ENCODE results near the gene ABCB9. TPM values are rescaled to one million over a fixed set of nuclear protein-coding genes. Genes with fewer than 3 reads are reported as not detected.

Gene ABCB9
- total and polyA plus RNA-seq, 2 of the 8 experiments (the other 6 are each of a cell fraction or from before 2014, with no cell fraction given): 3.8 to 8.0 TPM

DNA sequence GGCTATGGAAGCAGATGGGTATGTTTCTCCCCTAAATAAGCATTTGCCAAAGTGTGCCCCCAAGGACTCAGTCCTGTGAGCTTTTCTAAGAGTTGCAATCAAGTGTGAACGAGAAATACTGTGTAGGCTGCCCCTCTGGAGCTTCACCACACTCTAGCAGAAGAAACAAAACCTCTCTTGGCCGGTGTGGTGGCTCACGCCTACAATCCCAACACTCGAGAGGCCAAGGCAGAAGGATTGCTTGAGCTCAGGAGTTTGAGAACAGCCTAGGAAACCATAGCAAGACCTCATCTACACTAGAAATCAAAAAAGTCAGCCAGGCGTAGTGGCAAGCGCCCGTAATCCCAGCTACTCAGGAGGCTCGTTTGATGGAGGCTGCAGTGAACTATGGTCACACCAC, 80.1 kb downstream of the ABCB9 start:
- H3K4me2 ChIP-seq (ENCODE audit: insufficient read depth in 1 of 2, low read depth in 2 of 2, low read length in 2 of 2): no peak overlapping the region
- 92% methylated on average over 8 of the region's 8 CpGs; no CpG with 5 or more reads in 1 of the 2 experiments for WGBS, 2 experiments (ENCODE audit: extremely low coverage in 1 of 2, insufficient coverage in 1 of 2, insufficient read length in 1 of 2, insufficient replicate concordance in 2 of 2, low coverage in 1 of 2, low lambda C conversion rate in 2 of 2, missing lambda C conversion rate in 1 of 2)
- no peak overlapping the region for H3K9ac ChIP-seq (replicated peaks in 1 of 4; ENCODE audit: extremely low read depth in 1 of 4, low read depth in 3 of 4, low read length in 3 of 4)
- no peaks in the 10 kb centered on the region for H3K9me3 ChIP-seq (ENCODE audit: insufficient read depth in 2 of 2, low read depth in 1 of 2, low read length in 1 of 2)
- peaks cover 0 to 50% of the 10 kb centered on the region in 2 experiments; a peak in 3 of 4 replicates for H3K79me2 ChIP-seq (ENCODE audit: control insufficient read depth in 1 of 2, insufficient read depth in 2 of 2, low read length in 2 of 2)
- H4K91ac ChIP-seq (replicated peaks; ENCODE audit: insufficient read length, low read length): no peak overlapping the region
- no peaks in the 10 kb centered on the region for H3K23me2 ChIP-seq (ENCODE audit: low read depth, low read length)
- H3K27ac ChIP-seq (ENCODE audit: low read depth, low read length): no peak overlapping the region
- DNase-seq (ENCODE audit: low read depth in 1 of 2, low spot score in 2 of 2) (no peak), FAIRE-seq (no peak)
- H2BK5ac ChIP-seq (ENCODE audit: low read depth, low read length): no peak overlapping the region
- peaks cover 3 to 18% (median 8%) of the 10 kb centered on the region in 4 experiments; a peak in 6 of 7 replicates for H3K4me1 ChIP-seq (replicated peaks in 1 of 4; ENCODE audit: control insufficient read depth in 3 of 4, insufficient read depth in 4 of 4, low read length in 3 of 4)
- no peak overlapping the region for H3K18ac ChIP-seq (ENCODE audit: extremely low read depth, low read length)
- no peak overlapping the region for H3K4me3 ChIP-seq (ENCODE audit: extremely low read depth in 1 of 4, insufficient read depth in 2 of 4, low read depth in 3 of 4, low read length in 4 of 4)
- no peak overlapping the region for H4K5ac ChIP-seq (ENCODE audit: insufficient read length, low read depth, low read length)
- H3K79me1 ChIP-seq (ENCODE audit: low read depth, low read length): peaks cover 5% of the 10 kb centered on the region; the same call in 1 of the 2 replicates
- no peaks in the 10 kb centered on the region for H3K36me3 ChIP-seq (ENCODE audit: control insufficient read depth in 2 of 4, insufficient read depth in 4 of 4, low read length in 3 of 4)
- no peak overlapping the region for H3K4ac ChIP-seq (replicated peaks; ENCODE audit: insufficient read length, low read depth, low read length)
- no peak overlapping the region for H4K8ac ChIP-seq (ENCODE audit: extremely low read depth, insufficient read depth, low read length)
- no peak overlapping the region for H2AFZ ChIP-seq (ENCODE audit: low read length)
- TF ChIP-seq KDM5A (IDR thresholded peaks at IDR 0.05; ENCODE audit: low read length) (no peak), YY1 (IDR thresholded peaks at IDR 0.05; ENCODE audit: low read depth, low read length) (no peak), SUZ12 (IDR thresholded peaks at IDR 0.05; ENCODE audit: low read length) (no peak), KDM1A (IDR thresholded peaks at IDR 0.05; ENCODE audit: borderline replicate concordance, low read length) (no peak), HDAC6 (IDR thresholded peaks at IDR 0.05; ENCODE audit: low read depth, low read length) (no peak), CEBPB (IDR thresholded peaks at IDR 0.05; ENCODE audit: low read depth, low read length) (no peak), ZNF274 (IDR thresholded peaks at IDR 0.05; ENCODE audit: borderline replicate concordance, extremely low read depth, low read length) (no peak), GTF2F1 (IDR thresholded peaks at IDR 0.05; ENCODE audit: borderline replicate concordance, low read depth, low read length) (no peak), SIX5 (IDR thresholded peaks at IDR 0.05; ENCODE audit: low read depth, low read length) (no peak), BRCA1 (IDR thresholded peaks at IDR 0.05; ENCODE audit: low read depth, low read length) (no peak), SP4 (IDR thresholded peaks at IDR 0.05; ENCODE audit: low read length) (no peak), ASH2L (IDR thresholded peaks at IDR 0.05; ENCODE audit: low read length) (no peak), POLR2A (IDR thresholded peaks at IDR 0.05; ENCODE audit: control extremely low read depth in 1 of 2, low read depth in 2 of 2, low read length in 2 of 2) (no peak), RAD21 (IDR thresholded peaks at IDR 0.05 in 1 of 2, conservative IDR thresholded peaks at IDR 0.05 in 1 of 2; ENCODE audit: low read depth in 2 of 2, low read length in 2 of 2) (no peak), PHF8 (conservative IDR thresholded peaks at IDR 0.05; ENCODE audit: low read depth, low read length) (no peak)
- no peak overlapping the region for H2BK12ac ChIP-seq (ENCODE audit: low read depth, low read length)
- CTCF ChIA-PET (ENCODE audit: partially characterized antibody): interaction anchor here (0.7 to 2.3 kb wide), 8 partner anchors 12 to 573 kb away, joined by 3 to 8 read pairs (median 3); no protein-coding TSS in a partner anchor
- H3K23ac ChIP-seq (ENCODE audit: insufficient read length): no peak overlapping the region
- H3K27me3 ChIP-seq (replicated peaks in 1 of 4; ENCODE audit: control insufficient read depth in 3 of 4, extremely low read depth in 1 of 4, insufficient read depth in 3 of 4, low read length in 3 of 4): peaks cover 0 to 5% (median 0%) of the 10 kb centered on the region in 4 experiments; a peak in 3 of 7 replicates
- no peak overlapping the region for H2BK15ac ChIP-seq (ENCODE audit: low read length)
- H3K56ac ChIP-seq (replicated peaks; ENCODE audit: insufficient read length, low read depth, low read length): no peak overlapping the region
- no peak overlapping the region for H2BK120ac ChIP-seq (replicated peaks; ENCODE audit: low read depth, low read length)
- H2AK5ac ChIP-seq (ENCODE audit: low read depth, low read length): no peak overlapping the region
- peaks cover 9 to 25% of the 10 kb centered on the region in 2 experiments for H4K20me1 ChIP-seq (replicated peaks in 1 of 2; ENCODE audit: control insufficient read depth in 1 of 2, insufficient read depth in 2 of 2, low read length in 2 of 2)
- POLR2A ChIA-PET (ENCODE audit: partially characterized antibody): interaction anchor here (1.0 to 1.7 kb wide), 2 partner anchors 9 to 14 kb away, joined by 3 to 5 read pairs; no protein-coding TSS in a partner anchor
- H3K14ac ChIP-seq (ENCODE audit: insufficient read length): no peak overlapping the region
- H2BK20ac ChIP-seq (ENCODE audit: low read length): no peak overlapping the region

Data from H1 (cell line).